ENCODE results near the gene TCF7L1.
"Not testable (repeated sequence)": the region's sequence is repeated elsewhere in the genome, so short reads cannot be mapped to it uniquely, and the experiment has no call there.

Gene TCF7L1

DNA sequence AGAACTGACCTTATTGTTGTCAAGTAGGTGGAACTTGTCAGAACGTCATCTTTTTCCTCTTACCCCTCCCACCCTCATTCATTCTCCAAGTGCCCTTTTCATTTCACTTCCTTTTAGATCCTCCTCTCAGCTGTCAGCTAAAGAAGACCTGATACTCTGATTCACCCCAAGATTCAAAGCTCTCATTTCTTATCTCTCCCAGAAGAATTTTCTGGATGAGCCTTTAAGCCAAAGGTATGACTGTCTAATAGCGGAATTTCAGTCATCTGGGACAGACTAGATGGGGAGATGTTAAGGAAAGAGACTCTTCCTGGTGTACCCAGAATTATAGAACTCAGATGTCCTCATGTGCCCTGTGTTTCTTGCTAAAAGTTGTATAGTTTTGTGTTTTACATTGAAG is 53.9 kb downstream of the TCF7L1 start:
- DNase-seq = no peak

DNA sequence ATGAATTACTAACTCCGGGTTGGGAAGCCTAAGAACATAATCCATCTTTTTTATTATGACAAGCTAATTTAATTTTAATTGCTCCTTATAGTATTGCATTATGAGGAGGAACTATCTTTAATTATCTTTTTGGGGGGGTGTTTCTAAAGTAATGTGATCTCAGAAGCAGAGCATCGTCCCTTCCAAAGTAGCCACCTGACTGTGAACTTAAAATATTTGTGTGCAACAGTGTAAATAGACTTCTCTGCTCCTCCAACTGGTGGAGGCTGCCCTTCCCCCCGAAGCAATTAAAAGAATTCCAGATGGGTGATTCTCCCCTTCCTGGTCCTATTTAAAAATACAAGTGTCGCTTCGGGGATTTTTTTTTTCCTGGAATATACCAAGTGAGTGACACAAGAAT is 55.7 kb downstream of the TCF7L1 start:
- no peak for DNase-seq

DNA sequence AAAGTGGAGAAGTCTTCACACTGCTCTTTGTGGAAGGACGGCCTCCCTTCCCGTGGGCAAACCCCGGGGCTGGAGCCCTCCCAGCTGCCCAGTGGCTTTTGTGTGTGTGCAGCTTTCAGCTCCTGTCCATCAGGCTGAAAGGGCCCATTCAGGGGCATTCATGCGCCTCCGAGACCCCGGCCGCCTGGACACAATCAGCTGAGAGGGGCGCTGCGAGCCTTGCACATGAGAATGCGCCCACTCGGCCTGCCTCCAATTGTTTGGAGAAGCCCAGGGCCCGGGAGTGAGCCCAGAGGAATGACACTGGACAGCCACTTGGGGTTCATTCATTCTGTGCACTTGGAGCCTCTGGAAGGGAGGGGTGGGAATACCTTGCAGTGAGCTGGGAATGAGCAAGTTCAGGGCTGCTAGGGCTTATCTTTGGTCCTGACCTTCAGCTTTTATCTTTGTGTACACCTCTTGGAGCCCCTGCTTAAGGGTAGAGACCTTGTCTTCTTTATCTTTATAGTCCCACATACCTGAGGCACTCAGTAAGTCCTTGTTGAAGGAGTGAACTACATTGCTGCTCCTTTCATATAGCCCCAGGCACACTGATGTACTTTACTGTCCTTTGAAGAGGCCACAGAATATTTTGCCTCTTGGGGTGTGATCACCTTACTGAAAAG is 56.5 kb downstream of the TCF7L1 start:
- no peak for DNase-seq

DNA sequence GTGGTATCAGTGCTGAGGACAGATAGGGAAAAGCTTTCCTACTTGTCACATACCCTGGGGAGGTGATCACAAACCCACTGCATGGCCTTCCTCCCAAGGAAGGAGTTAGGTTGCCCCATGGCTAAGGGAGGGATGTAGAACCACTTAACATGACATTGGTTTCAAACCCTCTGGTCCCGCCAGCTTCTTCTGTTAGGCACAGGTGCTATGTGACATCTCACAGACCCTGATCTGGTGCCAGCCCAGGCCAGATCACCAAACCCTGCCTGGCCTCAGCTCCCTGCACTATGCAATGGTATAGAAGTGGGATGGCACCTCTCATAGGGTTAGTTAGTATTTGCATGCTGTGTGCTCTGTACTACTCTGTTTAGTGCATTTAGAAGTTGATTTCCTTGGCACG is 58.0 kb downstream of the TCF7L1 start:
- DNase-seq = no peak

DNA sequence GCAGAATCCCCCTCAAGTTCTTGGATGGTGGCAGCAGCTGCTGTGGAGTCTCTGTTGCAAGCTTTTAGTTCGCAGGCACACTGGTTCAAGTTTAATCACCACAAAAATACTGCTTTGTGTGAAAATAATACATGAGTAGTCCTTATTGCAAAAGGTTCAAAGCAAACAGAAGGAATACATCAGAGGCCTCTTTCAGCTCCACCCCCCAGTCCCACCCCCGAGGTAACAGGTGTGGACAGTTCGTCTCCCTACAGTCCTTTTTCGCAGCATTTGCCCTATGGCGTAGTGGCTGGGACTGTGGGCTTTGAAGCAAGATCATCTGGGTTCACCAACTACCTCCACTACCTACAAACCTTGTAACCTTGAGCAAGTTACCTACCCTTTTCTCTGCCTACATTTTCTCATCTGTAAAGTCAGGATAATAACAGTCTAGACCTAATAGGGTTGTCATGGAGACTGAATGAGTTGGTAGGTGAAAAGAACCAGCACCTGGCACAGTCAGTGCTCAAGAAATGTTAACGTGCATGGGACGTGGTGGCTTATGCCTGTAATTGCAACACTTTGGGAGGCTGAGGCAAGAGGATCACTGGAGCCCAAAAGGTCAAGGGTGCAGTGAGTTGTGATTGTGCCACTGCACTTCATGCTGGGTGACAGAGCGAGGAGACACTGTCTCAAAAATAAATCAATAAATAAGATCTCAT is 61.7 kb downstream of the TCF7L1 start:
- DNase-seq = no peak

DNA sequence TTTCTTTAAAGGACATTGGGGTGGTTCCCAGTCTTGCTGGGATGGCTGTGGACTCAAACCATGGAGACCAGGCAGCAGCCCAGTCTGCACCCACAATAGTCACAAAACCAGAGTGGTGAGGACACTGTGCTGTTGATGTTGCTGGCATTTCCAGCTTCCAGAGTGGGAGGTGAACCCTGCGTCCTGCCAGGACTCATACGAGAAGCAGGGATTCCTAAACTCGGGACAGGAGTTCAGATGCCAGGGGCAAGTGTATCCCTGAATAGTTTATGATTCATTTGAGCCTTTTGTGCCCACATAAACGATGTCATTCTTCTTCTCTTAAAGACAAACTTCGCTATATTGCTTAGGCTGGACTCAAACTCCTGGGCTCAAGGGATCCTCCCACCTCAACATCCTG is 62.8 kb downstream of the TCF7L1 start:
- DNase-seq = no peak

DNA sequence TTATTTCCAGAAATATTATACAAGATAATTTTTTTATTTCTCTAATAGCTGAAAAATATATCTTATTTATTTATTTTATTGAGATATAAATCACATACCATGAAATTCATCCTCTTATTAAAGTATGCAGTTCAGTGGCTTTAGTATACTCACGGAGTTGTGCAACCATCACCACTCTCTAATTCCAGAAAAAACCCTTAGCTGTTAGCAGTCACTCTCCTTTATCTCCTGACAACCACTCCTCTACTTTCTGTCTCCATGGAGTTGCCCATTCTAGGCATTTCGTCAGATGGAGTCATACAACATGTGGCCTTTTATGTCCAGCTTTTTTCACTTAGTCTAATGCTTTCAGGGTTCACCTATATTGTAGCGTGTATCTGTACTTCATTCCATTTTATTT is 66.5 kb downstream of the TCF7L1 start:
- no peak for DNase-seq

DNA sequence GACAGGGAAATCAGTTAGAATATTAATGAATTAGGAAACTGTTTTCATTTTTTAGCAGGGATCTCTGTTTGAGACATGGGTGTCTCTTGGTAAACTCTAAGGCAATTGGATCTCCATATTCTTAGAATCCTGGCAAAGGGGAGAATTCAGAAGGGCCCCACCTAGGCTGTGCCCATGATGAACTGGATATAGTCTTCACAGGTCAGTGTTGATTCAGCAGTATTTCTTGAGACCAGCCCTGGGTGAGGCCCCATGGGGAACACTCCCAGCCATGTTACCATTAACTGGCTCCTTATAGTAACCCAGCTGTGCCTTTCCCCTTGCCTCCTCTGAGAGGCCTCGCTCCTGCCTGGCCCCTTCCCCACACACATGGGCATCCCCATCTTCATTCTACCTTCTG is 76.7 kb downstream of the TCF7L1 start:
- DNase-seq = no peak

DNA sequence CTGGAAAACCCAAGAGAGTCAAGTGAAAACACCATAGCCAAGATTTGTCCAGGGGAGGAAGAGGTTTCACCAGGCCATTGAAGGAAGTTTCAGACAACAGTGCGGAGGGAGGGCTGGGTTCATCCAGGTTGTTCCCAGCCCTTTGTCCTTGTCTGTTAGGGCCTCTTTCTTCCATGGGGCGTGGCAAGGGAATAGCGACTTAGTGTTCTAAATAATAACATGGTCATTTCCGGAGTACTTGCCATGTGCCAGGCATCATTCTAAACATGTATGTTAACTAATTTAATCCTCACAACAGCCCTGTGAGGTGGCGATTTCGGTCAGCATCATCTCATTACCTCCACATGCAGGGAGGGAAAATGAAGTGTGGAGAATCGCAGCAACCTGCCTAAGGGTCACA is 77.3 kb downstream of the TCF7L1 start:
- no peak for DNase-seq

DNA sequence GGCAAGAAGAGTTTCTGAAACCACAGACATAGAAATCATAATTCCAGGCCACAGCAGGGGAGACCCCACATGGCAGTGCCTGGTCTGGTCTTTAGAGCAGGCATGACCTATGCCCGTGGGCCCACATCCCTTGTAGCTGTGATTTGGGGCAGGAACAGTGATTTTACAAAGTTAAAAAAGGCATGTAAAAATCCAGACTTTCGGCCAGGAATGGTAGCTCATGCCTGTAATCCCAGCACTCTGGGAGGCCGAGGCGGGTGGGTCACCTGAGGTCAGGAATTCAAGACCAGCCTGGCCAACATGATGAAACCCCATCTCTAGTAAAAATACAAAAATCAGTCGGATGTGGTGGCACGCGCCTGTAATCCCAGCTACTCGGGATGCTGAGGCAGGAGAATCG is 78.4 kb downstream of the TCF7L1 start:
- DNase-seq = not testable (repeated sequence)

DNA sequence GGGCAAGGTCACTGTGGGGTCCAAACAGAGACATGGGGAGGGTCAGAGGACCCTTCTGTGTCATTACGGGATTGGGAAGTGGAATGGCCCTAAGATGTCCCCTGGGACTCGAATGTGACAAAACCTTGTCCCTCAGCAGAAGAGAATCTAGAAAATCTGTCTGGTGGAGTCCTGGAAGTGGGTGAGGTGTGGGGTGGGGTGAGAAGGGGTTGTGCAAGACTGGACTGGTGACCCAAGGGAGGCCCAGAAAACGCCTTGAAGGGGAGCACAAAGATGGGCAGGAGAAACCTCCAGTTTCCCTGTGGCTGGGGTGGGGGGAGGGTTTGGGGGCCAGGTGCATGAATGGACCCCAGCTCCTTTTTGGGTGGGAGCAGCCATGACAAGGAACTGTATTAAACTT is 79.6 kb downstream of the TCF7L1 start:
- no peak for DNase-seq

DNA sequence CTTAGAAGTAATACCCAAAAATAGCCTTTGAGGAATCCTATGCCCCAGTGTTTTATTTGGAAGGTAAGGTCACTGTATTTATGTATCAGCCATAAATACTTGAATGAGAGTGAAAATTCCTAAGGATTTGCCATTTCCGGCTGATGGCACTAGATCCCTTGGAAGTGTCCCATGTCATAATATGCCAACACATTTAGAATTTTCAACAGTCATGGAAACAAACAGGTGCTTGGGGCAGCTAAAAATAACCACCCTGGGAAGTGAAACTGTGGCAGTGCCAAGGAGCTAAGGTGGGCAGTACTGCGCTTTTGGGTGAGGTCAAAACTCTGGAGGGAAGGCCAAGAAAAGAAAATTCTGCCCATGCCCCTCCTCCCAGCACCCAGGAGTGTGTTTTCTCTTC is 80.2 kb downstream of the TCF7L1 start:
- DNase-seq = no peak

DNA sequence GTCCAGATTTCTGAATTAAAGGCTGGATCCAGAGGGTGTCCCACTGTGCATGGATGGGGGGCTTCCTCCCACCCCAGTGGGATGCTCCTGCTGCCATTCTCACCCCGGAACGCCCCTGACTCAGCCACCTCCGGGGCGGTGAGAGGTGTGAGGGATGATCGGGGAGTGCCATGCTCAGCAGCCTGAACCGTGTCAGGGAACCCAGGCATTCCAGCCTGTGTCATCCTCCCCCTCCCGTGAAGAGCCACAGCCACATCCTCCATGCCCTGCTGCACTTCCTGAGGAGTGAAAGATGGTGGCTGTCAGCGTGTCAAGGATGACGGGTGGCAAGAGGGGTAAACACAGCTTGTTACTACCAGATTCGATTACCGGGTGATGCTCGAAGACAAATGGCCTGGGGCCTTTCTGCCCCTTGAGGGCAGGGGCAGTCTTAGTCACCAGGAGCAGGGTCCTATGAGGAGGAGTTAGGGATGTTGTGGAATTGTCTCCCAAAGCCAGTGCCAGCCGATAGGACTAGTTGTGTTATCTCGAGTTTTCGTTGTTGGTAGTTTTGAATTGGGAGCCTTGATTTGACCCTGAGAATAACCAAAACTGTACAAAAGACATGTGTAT is 80.8 kb downstream of the TCF7L1 start:
- no peak for DNase-seq

DNA sequence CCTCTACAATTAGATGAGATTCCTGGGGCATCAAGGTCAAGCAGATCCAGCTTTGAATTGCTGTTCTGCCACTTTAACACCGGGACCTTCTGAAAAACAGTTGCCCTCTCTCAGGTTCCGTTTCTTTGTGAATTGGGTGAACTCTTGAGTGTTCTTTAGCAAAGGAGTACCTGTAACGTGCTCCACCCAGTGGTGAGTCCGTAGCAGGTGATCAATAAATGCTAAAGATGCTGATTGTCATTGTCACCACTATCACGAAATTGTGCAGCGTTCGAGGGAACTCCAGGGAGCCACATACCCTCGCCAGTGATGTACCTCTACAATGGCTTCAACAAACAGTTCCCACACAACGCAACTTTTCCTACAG is 81.9 kb downstream of the TCF7L1 start:
- DNase-seq = no peak

DNA sequence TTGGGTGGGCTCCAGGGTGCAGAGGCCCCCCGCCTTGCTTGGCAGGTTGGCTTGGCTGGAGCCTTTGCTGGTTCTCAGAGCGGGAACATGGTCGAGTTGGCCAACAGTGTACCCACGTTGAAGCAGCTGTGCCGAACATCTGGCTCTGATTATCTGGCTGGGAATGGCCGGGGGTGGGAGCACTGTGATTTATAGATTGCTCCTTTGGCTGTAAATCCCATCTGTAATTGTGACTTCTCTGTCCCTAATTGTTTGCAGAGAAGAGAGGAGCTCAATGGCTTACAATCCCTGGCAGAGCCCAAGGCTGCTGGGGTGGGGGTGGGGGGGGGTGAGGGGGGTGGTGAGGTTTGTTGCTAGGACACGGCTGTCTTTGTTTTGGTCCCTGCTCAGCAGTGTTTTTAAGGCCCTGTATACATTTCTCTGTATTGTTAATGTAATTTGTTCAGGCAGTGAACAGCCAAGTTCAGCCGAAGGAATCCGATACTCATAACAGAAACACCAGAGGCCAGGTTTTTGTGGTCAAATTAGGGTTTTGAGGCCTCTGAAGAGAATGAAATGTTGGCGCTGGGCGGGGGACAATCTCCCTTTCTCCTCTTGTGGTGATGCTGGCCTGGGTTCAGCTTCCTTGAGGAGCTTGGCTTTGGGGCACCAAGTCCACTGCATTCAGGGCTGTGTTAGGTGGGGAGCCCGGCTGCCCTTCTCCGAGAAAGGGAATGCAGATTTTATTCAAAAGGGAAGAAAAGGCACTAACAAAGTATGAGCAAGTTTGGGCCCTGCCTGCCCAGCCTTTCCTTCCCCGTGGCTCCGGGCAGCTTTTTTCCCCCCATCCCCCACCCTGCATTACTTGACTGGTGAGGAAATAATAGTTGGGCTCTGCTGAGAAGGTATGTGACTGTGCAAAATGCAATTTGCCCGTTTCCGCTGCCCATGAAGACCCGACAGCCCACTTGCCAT is 82.5 kb downstream of the TCF7L1 start:
- no peak for DNase-seq

DNA sequence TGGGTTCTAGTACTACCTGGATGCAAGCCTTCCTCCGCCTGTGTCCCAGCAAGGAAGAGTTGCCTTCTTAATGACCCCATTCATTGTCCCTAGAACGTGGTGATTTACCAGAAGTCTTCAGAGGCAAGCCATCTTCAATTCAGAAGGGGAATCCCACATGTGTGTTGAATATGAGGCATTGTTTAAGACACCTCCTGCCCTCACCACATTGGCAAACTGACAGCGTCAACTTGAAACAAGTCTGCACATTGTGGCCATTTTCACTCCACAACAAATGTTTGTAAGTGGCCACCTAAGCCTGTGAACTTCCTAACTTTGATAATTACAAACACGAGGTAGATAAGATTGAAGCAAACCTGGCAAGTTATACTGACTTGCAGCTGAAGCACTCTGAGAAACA is 83.7 kb downstream of the TCF7L1 start:
- DNase-seq = no peak

DNA sequence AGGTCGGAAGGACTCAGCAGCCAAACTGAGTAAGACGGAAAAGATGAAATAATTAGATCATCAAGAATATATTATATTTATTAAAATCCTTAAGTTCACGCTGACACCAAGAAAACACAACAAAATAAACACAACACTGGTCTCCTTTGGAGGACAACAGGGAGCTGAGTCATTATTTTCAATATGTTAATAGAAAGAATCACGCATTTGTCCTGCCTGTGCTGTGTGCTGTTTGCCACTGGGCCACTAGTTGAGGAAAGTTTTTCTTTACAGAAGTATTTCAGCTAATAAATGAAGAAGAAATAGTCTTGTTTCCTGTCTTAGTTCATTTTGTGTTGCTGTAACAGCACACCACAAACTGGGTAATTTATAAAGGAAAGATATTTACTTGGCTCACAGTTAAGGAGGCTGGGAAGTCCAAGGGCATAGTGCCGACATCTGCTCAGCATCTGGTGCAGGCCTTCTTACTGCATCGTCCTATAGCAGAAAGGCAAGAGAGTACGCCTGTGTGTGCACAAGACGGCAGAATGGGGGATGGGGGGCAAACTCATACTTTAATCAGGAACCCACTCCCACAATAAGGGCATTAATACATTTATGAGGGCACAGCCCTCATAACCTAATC is 88.0 kb downstream of the TCF7L1 start:
- no peak for DNase-seq

DNA sequence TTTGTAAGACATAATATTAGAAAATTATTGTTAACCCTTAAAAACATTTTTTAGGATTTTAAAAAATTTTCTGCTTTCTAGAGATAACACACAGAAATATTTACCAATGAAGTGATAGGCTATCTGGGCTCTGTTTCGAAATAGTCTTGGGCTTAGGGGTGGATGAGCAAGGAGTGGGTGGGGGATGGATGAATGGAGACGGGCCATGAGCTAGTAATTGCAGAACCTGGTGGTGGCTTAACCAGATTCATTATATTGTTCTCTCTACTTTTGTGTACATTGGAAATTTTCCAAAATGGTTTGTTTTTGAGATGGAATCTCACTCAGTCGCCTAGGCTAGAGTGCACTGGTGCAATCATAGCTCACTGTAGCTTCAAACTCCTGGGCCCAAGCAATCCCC is 89.6 kb downstream of the TCF7L1 start:
- DNase-seq = no peak

DNA sequence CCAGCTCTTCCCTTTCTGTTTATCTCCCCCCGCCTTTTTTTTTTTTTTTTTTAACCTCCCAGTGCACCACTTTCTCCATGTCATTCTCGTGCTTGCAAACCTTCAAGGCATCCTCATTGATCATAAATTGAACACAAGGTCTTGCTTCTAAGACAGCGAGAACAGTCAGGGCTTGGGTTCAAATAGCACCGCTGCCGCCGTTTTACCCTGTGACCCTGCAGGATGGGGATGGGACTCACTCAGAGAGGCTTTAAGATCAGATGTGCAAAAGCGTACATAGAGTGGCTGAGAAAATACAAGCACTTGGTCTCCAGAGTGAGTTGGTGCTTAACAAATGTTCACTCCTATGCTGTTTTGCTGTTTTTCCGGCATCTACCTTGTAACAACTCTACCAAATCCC is 93.6 kb downstream of the TCF7L1 start:
- DNase-seq = no peak

DNA sequence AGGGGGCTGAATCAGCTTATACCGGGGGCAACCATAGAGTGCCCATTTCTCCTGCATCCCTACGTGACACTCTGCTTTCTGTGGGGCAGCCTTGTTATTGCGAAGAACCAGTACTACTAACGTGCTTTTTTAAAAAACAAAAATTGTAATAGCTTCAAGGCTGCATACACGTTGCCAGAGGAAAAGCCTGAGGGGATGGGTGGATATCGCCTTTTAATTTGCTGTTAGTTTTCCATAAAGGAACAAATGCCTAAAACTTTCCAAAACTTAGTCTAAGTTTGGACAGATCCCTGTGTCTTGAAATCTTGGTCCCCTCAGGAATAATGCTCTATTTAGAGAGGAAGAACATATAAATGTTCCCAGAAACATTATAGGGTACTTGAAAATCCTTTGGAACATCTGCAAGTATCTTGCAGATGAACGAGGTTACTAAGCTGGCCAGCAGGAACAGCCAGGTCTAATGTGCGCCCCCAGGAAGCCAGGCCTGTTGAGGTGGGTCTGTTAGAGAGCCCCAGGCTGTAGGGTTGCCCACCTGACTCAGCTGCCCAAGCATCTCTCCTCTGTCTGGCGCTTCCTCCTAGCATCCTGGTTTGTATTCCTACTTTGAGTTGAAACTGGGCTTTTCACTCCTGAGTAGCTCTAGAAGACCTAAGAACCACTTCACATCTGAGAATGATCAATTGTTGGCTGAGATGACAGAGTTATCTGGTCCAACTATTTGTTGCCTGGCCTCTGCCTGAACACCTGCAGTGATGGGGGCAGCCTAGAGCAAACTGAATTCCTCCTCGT is 97.7 kb downstream of the TCF7L1 start:
- no peak for DNase-seq

DNA sequence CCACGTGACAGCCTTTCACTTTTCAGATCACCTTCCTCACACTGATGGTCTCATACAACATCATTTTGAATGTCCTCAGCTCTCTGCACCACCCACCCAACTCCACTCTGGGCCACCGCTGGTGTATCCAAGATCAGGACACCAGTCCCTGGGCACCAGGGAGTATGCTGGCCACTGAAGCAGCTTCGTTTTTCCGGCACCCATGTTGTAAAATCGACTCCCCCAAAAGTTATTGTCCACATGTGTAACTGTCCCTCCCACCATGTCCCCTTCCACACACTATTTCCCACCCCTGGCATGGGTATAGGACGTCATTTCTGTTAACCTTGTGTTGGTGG is 98.2 kb downstream of the TCF7L1 start:
- DNase-seq = no peak

DNA sequence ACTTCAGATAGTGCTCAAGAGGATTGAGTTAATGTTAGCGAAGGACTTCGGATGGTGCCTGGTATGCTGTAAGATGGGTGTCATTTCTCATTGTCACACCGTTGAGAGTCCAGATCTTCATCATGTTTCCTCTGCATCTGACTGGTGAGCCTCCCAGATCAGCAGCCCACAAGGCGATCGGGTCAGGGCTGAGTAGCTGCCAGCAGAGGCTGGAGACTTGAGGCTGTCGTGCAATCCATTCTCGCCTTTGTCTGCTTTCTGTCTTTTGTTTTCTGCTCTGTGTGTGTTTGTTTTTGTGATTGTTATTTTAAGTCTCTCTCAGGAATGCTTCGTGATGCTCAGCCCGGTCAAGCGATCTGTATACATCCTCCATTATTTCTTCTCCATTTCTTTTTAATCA is 98.8 kb downstream of the TCF7L1 start:
- no peak for DNase-seq

Measured in HCEC 1CT (cell line).